ENCODE measurements around the gene AGPAT1. TPM values are rescaled to one million over a fixed set of nuclear protein-coding genes. Genes with fewer than 3 reads are reported as not detected.

AGPAT1 gene
- total and polyA plus RNA-seq, 10 of the 15 experiments (the other 5 are each of a cell fraction or from before 2014, with no cell fraction given) = 13.9 to 39.5 (median 24.7) TPM

- TF ChIP-seq RB1 (IDR thresholded peaks at IDR 0.05; ENCODE audit: borderline replicate concordance) (no peak), ZNF384 (IDR thresholded peaks at IDR 0.05; ENCODE audit: borderline replicate concordance, low read depth, low read length) (no peak)
- TF ChIP-seq, protein P1, sequence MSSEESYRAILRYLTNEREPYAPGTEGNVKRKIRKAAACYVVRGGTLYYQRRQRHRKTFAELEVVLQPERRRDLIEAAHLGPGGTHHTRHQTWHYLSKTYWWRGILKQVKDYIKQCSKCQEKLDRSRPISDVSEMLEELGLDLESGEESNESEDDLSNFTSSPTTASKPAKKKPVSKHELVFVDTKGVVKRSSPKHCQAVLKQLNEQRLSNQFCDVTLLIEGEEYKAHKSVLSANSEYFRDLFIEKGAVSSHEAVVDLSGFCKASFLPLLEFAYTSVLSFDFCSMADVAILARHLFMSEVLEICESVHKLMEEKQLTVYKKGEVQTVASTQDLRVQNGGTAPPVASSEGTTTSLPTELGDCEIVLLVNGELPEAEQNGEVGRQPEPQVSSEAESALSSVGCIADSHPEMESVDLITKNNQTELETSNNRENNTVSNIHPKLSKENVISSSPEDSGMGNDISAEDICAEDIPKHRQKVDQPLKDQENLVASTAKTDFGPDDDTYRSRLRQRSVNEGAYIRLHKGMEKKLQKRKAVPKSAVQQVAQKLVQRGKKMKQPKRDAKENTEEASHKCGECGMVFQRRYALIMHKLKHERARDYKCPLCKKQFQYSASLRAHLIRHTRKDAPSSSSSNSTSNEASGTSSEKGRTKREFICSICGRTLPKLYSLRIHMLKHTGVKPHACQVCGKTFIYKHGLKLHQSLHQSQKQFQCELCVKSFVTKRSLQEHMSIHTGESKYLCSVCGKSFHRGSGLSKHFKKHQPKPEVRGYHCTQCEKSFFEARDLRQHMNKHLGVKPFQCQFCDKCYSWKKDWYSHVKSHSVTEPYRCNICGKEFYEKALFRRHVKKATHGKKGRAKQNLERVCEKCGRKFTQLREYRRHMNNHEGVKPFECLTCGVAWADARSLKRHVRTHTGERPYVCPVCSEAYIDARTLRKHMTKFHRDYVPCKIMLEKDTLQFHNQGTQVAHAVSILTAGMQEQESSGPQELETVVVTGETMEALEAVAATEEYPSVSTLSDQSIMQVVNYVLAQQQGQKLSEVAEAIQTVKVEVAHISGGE (CRISPR knock-in tag; IDR thresholded peaks at IDR 0.05) = no peak
Observed at GRCh38 chr6:32146687-32147086, 29.2 kb downstream of the AGPAT1 start (continued).

DNA sequence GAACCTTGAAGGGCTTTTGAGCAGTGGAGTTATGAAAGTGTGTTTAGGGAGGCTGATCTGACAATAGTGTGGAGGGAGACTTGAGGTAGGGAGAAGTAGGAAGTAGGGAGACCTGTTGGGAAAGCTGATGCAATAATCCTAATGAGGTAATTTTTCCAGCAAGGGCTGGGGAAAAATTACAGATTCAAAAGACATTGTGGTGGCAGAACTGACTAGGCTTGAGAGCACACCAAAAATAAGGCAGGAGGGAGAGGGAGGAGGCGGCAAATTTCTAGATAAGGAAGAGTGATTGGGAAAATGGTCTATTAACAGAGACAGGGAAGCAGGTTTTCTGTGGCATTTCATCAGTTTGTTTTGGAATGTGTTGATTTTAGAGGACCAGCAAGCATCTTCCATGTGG is 29.6 kb downstream of the AGPAT1 start:
- POLR2A ChIA-PET = interaction anchor here (0.6 kb wide), 2 partner anchors 9 to 52 kb away, joined by 4 to 10 read pairs; no protein-coding TSS in a partner anchor
- no peak overlapping the region for H2AFZ ChIP-seq (ENCODE audit: control insufficient read depth, low read depth, low read length)
- SMC1A ChIA-PET (ENCODE audit: uncharacterized antibody, unreplicated experiment) = no interaction called here
- TF ChIP-seq BCL3 (IDR thresholded peaks at IDR 0.05; ENCODE audit: borderline replicate concordance, insufficient read depth, low read depth, low read length, poor library complexity, severe bottlenecking) (no peak), MTA3 (IDR thresholded peaks at IDR 0.05; ENCODE audit: borderline replicate concordance, low read length) (no peak), JUNB (IDR thresholded peaks at IDR 0.05) (no peak), JUND (IDR thresholded peaks at IDR 0.05; ENCODE audit: low read depth, low read length) (no peak), RBBP5 (conservative IDR thresholded peaks at IDR 0.05) (no peak), HDGF (IDR thresholded peaks at IDR 0.05) (no peak), NKRF (conservative IDR thresholded peaks at IDR 0.05) (no peak), NR2C2 (IDR thresholded peaks at IDR 0.05; ENCODE audit: borderline replicate concordance, control insufficient read depth, insufficient read length, low read depth) (no peak)
- TF ChIP-seq, protein P2, sequence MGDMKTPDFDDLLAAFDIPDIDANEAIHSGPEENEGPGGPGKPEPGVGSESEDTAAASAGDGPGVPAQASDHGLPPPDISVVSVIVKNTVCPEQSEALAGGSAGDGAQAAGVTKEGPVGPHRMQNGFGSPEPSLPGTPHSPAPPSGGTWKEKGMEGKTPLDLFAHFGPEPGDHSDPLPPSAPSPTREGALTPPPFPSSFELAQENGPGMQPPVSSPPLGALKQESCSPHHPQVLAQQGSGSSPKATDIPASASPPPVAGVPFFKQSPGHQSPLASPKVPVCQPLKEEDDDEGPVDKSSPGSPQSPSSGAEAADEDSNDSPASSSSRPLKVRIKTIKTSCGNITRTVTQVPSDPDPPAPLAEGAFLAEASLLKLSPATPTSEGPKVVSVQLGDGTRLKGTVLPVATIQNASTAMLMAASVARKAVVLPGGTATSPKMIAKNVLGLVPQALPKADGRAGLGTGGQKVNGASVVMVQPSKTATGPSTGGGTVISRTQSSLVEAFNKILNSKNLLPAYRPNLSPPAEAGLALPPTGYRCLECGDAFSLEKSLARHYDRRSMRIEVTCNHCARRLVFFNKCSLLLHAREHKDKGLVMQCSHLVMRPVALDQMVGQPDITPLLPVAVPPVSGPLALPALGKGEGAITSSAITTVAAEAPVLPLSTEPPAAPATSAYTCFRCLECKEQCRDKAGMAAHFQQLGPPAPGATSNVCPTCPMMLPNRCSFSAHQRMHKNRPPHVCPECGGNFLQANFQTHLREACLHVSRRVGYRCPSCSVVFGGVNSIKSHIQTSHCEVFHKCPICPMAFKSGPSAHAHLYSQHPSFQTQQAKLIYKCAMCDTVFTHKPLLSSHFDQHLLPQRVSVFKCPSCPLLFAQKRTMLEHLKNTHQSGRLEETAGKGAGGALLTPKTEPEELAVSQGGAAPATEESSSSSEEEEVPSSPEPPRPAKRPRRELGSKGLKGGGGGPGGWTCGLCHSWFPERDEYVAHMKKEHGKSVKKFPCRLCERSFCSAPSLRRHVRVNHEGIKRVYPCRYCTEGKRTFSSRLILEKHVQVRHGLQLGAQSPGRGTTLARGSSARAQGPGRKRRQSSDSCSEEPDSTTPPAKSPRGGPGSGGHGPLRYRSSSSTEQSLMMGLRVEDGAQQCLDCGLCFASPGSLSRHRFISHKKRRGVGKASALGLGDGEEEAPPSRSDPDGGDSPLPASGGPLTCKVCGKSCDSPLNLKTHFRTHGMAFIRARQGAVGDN (IDR thresholded peaks at IDR 0.05) = no peak

More for the DNA sequence above, 29.6 kb downstream of the AGPAT1 start:
- Histone ChIP-seq H3K36me3 (ENCODE audit: control insufficient read depth in 2 of 2, insufficient read depth in 2 of 2, low read length in 1 of 2) (no peaks in the 10 kb centered on the region), H3K4me3 (no peak overlapping the region), H4K20me1 (ENCODE audit: control insufficient read depth, insufficient read depth) (no peaks in the 10 kb centered on the region), H3K27me3 (replicated peaks in 1 of 2; ENCODE audit: control insufficient read depth in 2 of 2, insufficient read depth in 2 of 2, low read length in 1 of 2) (peaks cover 7 to 12% of the 10 kb centered on the region in 2 experiments), H3K9ac (ENCODE audit: control insufficient read depth, insufficient read depth, low read length) (no peak overlapping the region), H3K27ac (ENCODE audit: control insufficient read depth, insufficient read depth) (no peak overlapping the region), H3K79me2 (ENCODE audit: control insufficient read depth, insufficient read depth, low read length) (no peaks in the 10 kb centered on the region), H3K4me1 (ENCODE audit: control insufficient read depth, insufficient read depth, low read length) (no peaks in the 10 kb centered on the region), H3K9me3 (replicated peaks; ENCODE audit: control insufficient read depth, insufficient read depth, low read length) (no peaks in the 10 kb centered on the region; the same call in 2 of the 3 replicates), H3K4me2 (ENCODE audit: control insufficient read depth, insufficient read depth) (no peak overlapping the region)
- 50% methylated on average over 1 of the region's 1 CpG for WGBS (ENCODE audit: insufficient coverage, insufficient replicate concordance, low lambda C conversion rate, missing lambda C conversion rate)
- ChIA-PET RAD21 (ENCODE audit: unreplicated experiment) (no interaction called here), CTCF (interaction anchor here (0.5 to 1.7 kb wide), 2 partner anchors 8 to 18 kb away, joined by 3 to 5 read pairs; partner anchors contain the start of gene EGFL8)
- in situ Hi-C loops (cut with MboI) (no loop called here), intact Hi-C loops (cut with micrococcal nuclease; ENCODE audit: unreplicated experiment) (no loop called here)
- DNase-seq (ENCODE audit: low read depth, low spot score) (no peak), ATAC-seq (no peak), FAIRE-seq (no peak)
- no TSS peak for BruUV-seq (replicated peaks)

Measured in GM12878 (cell line).